HepG2 (cell line): ENCODE data around the gene DUT. TPM values are rescaled to one million over a fixed set of nuclear protein-coding genes. Genes with fewer than 3 reads are reported as not detected.

Experiments used
- ATAC-seq: fragments of 200-7000 bp; cut with Tn5 transposase; 3 replicates; pipeline ENCODE4 v1.9.1; 2020; ENCODE audit warnings: mild to moderate bottlenecking, moderate library complexity
- BruUV-seq: library from RNA; stranded (reverse); fragments of 400-500 nt; replicated peaks from 2 replicates; lab custom pipeline; 2021; lab: Mats Ljungman, UMichigan
- CTCF ChIA-PET: fragments of 300-600 bp; formaldehyde crosslinking; extraction: SDS; loops from one replicate; lab custom pipeline; 2021; ENCODE audit warnings: low total read pairs, inconsistent platforms, low intra/inter-chr PET ratio; lab: Yijun Ruan, JAX
- POLR2A ChIA-PET: fragments of 350-600 bp; sonication (Branson Sonifier 250); formaldehyde crosslinking; loops from one replicate; lab custom pipeline; 2020; ENCODE audit warnings: antibody characterized with exemption, inconsistent platforms; lab: Yijun Ruan, JAX
- DNase-seq: peaks from one replicate; pipeline ENCODE4 v3.0.0-alpha.2; 2015; ENCODE audit warnings: low spot score
- FAIRE-seq: peaks from 3 replicates; lab custom pipeline; 2011; peaks lifted over from hg19 to GRCh38; lab: Jason Lieb, UNC
- H2AFZ ChIP-seq: one replicate; pipeline ENCODE4 v1.6.1; 2011; ENCODE audit warnings: low read length, inconsistent platforms
- H3K27ac ChIP-seq: fragments of 300-600 bp; 3 replicates; pipeline ENCODE4 v1.8.0; 2011; ENCODE audit warnings: mixed run types, mild to moderate bottlenecking, mixed read lengths, low read length, inconsistent platforms; ENCODE audit not compliant: insufficient read depth; ENCODE audit errors: extremely low read length
- H3K27me3 ChIP-seq, 2 experiments: fragments of 200-600 bp in 1 of 2; 2 replicates in 1 of 2; 3 replicates in 1 of 2; pipeline versions ENCODE4 v1.6.0 to v1.8.0; 2011; ENCODE audit warnings: low read length in 2 of 2, mild to moderate bottlenecking in 2 of 2, moderate library complexity in 2 of 2, inconsistent platforms in 1 of 2; ENCODE audit not compliant: insufficient read depth in 2 of 2, control insufficient read depth in 1 of 2
- H3K36me3 ChIP-seq, 2 experiments: fragments of 200-600 bp in 1 of 2; replicated peaks in 1 of 2; 2 replicates in 1 of 2; 3 replicates in 1 of 2; pipeline versions ENCODE4 v1.5.1 to v1.8.0; 2011; ENCODE audit warnings: low read length in 2 of 2, inconsistent platforms in 1 of 2; ENCODE audit not compliant: insufficient read depth in 2 of 2, control insufficient read depth in 1 of 2
- H3K4me1 ChIP-seq: 2 replicates; pipeline ENCODE4 v1.5.1; 2012; ENCODE audit warnings: low read length, inconsistent platforms; ENCODE audit not compliant: insufficient read depth
- H3K4me2 ChIP-seq: 2 replicates; pipeline ENCODE4 v1.6.0; 2011; ENCODE audit warnings: low read depth, low read length, inconsistent platforms
- H3K4me3 ChIP-seq, 3 experiments: fragments of 200-600 bp in 1 of 3; sonication (generic), shearing (Covaris generic) in 1 of 3; replicated peaks in 1 of 3; 2 replicates each; pipeline ENCODE4 v1.5.1; 2011 to 2016; ENCODE audit warnings: low read length in 3 of 3, inconsistent platforms in 2 of 3, low read depth in 2 of 3, mild to moderate bottlenecking in 2 of 3, control low read depth in 1 of 3, mixed read lengths in 1 of 3; ENCODE audit not compliant: insufficient read depth in 1 of 3
- H3K79me2 ChIP-seq: one replicate; pipeline ENCODE4 v1.6.1; 2011; ENCODE audit warnings: low read length, inconsistent platforms; ENCODE audit not compliant: insufficient read depth
- H3K9ac ChIP-seq: 2 replicates; pipeline ENCODE4 v1.6.0; 2011; ENCODE audit warnings: mild to moderate bottlenecking, low read depth, low read length, inconsistent platforms; ENCODE audit not compliant: insufficient read depth
- H3K9me3 ChIP-seq: 2 replicates; pipeline ENCODE4 v1.5.1; 2012; ENCODE audit warnings: mild to moderate bottlenecking, low read length
- H4K20me1 ChIP-seq: 2 replicates; pipeline ENCODE4 v1.6.0; 2011; ENCODE audit warnings: inconsistent platforms, mild to moderate bottlenecking, low read length, moderate library complexity; ENCODE audit not compliant: insufficient read depth
- BRCA1 ChIP-seq: sonication (generic); formaldehyde crosslinking; IDR thresholded peaks from 2 replicates; pipeline ENCODE4 v1.4.0; 2020; ENCODE audit warnings: missing genetic modification reagents
- ETV6 ChIP-seq: sonication (generic); formaldehyde crosslinking; conservative IDR thresholded peaks from 2 replicates; pipeline ENCODE4 v1.4.0; 2020; ENCODE audit warnings: missing genetic modification reagents
- KLF11 ChIP-seq: IDR thresholded peaks from 2 replicates; pipeline ENCODE4 v1.6.1; 2016; ENCODE audit warnings: missing compliant biosample characterization
- MAFF ChIP-seq: IDR thresholded peaks from 2 replicates; pipeline ENCODE4 v1.6.1; 2011; ENCODE audit warnings: low read depth, low read length, improper control_type of control experiment
- MAFK ChIP-seq, 2 experiments: IDR thresholded peaks in 1 of 2; conservative IDR thresholded peaks in 1 of 2; 2 replicates each; pipeline ENCODE4 v1.6.1; 2011; ENCODE audit warnings: improper control_type of control experiment in 2 of 2, low read length in 2 of 2
- MEIS2 ChIP-seq: sonication (generic); formaldehyde crosslinking; IDR thresholded peaks from 2 replicates; pipeline ENCODE4 v1.9.0; 2021; ENCODE audit warnings: mild to moderate bottlenecking, missing genetic modification reagents
- NFE2L2 ChIP-seq: fragments of 150-350 bp; IDR thresholded peaks from 2 replicates; pipeline ENCODE4 v1.6.1; 2014; ENCODE audit warnings: low read length
- PHB2 ChIP-seq: fragments of 450-650 bp; IDR thresholded peaks from 2 replicates; pipeline ENCODE4 v1.6.1; 2018; ENCODE audit not compliant: partially characterized antibody
- RBM22 ChIP-seq: fragments of 200-400 bp; formaldehyde crosslinking; optimal IDR thresholded peaks from 2 replicates; pipeline ENCODE3; 2017; ENCODE audit warnings: mild to moderate bottlenecking, low read length, moderate library complexity
- ZNF510 ChIP-seq: sonication (generic); formaldehyde crosslinking; IDR thresholded peaks from 2 replicates; pipeline ENCODE4 v1.4.0; 2020; ENCODE audit warnings: low read depth, mild to moderate bottlenecking, missing genetic modification reagents
- ZNF616 ChIP-seq: sonication (generic); formaldehyde crosslinking; IDR thresholded peaks from 2 replicates; pipeline ENCODE4 v1.5.0; 2020; ENCODE audit warnings: low read depth, mild to moderate bottlenecking, missing genetic modification reagents
- ZNF883 ChIP-seq: sonication (generic); formaldehyde crosslinking; IDR thresholded peaks from 2 replicates; pipeline ENCODE4 v1.5.1; 2020; ENCODE audit warnings: mild to moderate bottlenecking, missing genetic modification reagents; ENCODE audit errors: not compliant biosample characterization
- WGBS: methylation state at CpG from one replicate; pipeline ENCODE4 v1.1.6; 2017; ENCODE audit warnings: low lambda C conversion rate; 5-methylcytosine and 5-hydroxymethylcytosine counted together
- in situ Hi-C: cut with HindIII; loops from 2 replicates; pipeline ENCODE4 v1.10.0; 2017; ENCODE audit warnings: low pct_unique_long_range_greater_than_20kb; ENCODE audit not compliant: extremely low pct_ligation_motif_present
- intact Hi-C: fragments of 100-400 bp; cut with micrococcal nuclease; formaldehyde crosslinking; loops from one replicate; pipeline ENCODE4 v1.10.0; 2022; ENCODE audit not compliant: unreplicated experiment
- polyA plus RNA-seq, 8 experiments: library from polyadenylated mRNA; depleted of rRNA in 3 of 8; stranded (reverse) in 7 of 8; unstranded in 1 of 8; fragments of >200 nt; fragmentation: Illumina TruSeq in 4 of 8; extraction: Trizol in 4 of 8; gene quantifications; 2 replicates each; pipeline versions ENCODE4 v1.2.1 to v1.2.3, GENCODE V29; 2011 to 2016; ENCODE audit warnings: low read depth in 4 of 8, missing spikeins in 1 of 8, mixed read lengths in 1 of 8; ENCODE audit not compliant: insufficient read depth in 1 of 8
- total RNA-seq, 5 experiments: library from RNA; depleted of rRNA; stranded (reverse); fragments of >200 nt; fragmentation: Illumina TruSeq; extraction: Trizol; gene quantifications; 2 replicates each; pipeline ENCODE4 v1.2.3, GENCODE V29; 2016; ENCODE audit warnings: low read depth in 1 of 5
- TF ChIP-seq, protein P1 (sequence below): sonication (generic); formaldehyde crosslinking; IDR thresholded peaks from 2 replicates; pipeline ENCODE4 v1.5.1; 2020; ENCODE audit warnings: missing genetic modification reagents, mild to moderate bottlenecking, borderline replicate concordance
- TF ChIP-seq, protein P2 (sequence below): sonication (generic); formaldehyde crosslinking; IDR thresholded peaks from 2 replicates; pipeline ENCODE4 v1.8.0; 2022; ENCODE audit warnings: mild to moderate bottlenecking, missing genetic modification reagents
- TF ChIP-seq, protein P3 (sequence below): sonication (generic); formaldehyde crosslinking; IDR thresholded peaks from 2 replicates; pipeline ENCODE4 v1.9.0; 2022; ENCODE audit warnings: low read depth, missing genetic modification reagents

DUT gene
- total and polyA plus RNA-seq, 2 of the 13 experiments (the other 11 are each of a cell fraction or from before 2014, with no cell fraction given), result 36.7 to 131 TPM

DNA sequence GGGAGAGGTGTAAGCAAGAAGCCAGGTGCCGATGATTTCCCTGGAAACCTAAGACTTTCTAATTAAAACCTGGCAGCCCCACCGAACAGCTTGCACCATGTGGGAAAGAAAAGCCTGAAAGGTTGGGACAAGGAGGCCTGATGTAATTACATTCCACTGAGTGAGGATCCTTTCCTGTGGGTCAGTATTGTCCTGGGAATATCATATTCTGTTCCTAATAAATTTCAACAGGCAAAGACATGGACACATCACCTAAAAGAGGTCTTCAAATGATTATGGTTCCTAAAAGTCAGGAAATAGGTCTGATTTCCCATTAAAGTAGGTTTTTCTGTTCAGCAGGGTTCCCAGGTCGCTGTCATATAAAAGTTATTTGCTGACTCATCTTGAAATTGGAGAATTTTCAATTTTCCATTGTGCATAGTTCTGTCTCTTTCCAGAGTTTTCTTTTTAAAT, 58.5 kb downstream of the DUT start:
- intact Hi-C loops (no loop called here), in situ Hi-C loops (no loop called here)
- H3K27me3 ChIP-seq, result peaks cover 0 to 3% of the 10 kb centered on the region in 2 experiments; a peak in 1 of 5 replicates
- ATAC-seq (no peak), FAIRE-seq (no peak), DNase-seq (no peak)
- no peak overlapping the region for H2AFZ ChIP-seq
- BruUV-seq, result no TSS peak
- 35% methylated on average over 3 of the region's 3 CpGs for WGBS
- no peaks in the 10 kb centered on the region for H4K20me1 ChIP-seq
- H3K79me2 ChIP-seq, result no peaks in the 10 kb centered on the region
- H3K36me3 ChIP-seq, result no peaks in the 10 kb centered on the region
- no peak overlapping the region for H3K4me3 ChIP-seq
- no peak overlapping the region for H3K9ac ChIP-seq
- no peak overlapping the region for H3K27ac ChIP-seq
- H3K4me1 ChIP-seq, result no peaks in the 10 kb centered on the region
- ChIA-PET POLR2A (no interaction called here), CTCF (no interaction called here)
- no peaks in the 10 kb centered on the region for H3K9me3 ChIP-seq
- peak; percentile 51; the same call in 1 of the 2 replicates for TF ChIP-seq NFE2L2
- TF ChIP-seq MAFF, result peak; percentile 91
- no peak for TF ChIP-seq PHB2
- peak; percentile 85 to 94 for TF ChIP-seq MAFK (conservative IDR thresholded peaks at IDR 0.05 in 1 of 2, IDR thresholded peaks at IDR 0.05 in 1 of 2; ENCODE audit: low read length in 2 of 2)
- TF ChIP-seq, protein P1, sequence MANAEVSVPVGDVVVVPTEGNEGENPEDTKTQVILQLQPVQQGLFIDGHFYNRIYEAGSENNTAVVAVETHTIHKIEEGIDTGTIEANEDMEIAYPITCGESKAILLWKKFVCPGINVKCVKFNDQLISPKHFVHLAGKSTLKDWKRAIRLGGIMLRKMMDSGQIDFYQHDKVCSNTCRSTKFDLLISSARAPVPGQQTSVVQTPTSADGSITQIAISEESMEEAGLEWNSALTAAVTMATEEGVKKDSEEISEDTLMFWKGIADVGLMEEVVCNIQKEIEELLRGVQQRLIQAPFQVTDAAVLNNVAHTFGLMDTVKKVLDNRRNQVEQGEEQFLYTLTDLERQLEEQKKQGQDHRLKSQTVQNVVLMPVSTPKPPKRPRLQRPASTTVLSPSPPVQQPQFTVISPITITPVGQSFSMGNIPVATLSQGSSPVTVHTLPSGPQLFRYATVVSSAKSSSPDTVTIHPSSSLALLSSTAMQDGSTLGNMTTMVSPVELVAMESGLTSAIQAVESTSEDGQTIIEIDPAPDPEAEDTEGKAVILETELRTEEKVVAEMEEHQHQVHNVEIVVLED, result no peak
- no peak overlapping the region for H3K4me2 ChIP-seq

DNA sequence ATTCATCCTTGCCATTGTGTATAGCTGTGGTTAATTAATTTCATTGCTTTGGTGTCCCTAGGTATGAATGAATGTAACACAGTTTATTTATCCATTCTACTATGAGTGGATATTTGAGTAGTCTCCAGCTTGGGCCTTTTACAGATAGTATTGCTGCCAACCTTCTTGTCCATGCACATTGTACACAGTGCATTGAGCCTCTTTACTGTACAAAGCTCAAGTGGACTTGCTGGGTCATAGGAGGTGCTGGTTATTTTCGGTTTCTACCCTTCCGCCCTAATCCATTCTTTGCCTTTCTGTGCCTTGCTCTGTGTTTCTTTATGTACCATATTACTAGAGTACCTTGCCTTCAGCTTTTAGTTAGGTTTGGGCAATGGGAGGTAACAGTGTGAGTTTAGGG, 60.7 kb downstream of the DUT start:
- no TSS peak for BruUV-seq
- Histone ChIP-seq H3K27me3 (0 out of 5 replicates have a peak, but pooled peaks cover 2 to 3% of the 10 kb centered on the region in 2 experiments), H3K9me3 (no peaks in the 10 kb centered on the region), H3K79me2 (no peaks in the 10 kb centered on the region), H3K4me1 (no peaks in the 10 kb centered on the region), H3K4me3 (no peak overlapping the region), H3K27ac (no peak overlapping the region), H2AFZ (no peak overlapping the region), H4K20me1 (no peaks in the 10 kb centered on the region), H3K4me2 (no peak overlapping the region), H3K9ac (no peak overlapping the region), H3K36me3 (no peaks in the 10 kb centered on the region)
- in situ Hi-C loops (no loop called here), intact Hi-C loops (no loop called here)
- DNase-seq (no peak), FAIRE-seq (no peak), ATAC-seq (no peak)
- ChIA-PET CTCF (no interaction called here), POLR2A (no interaction called here)
- 64% methylated on average over 2 of the region's 2 CpGs for WGBS
- TF ChIP-seq, protein P2, sequence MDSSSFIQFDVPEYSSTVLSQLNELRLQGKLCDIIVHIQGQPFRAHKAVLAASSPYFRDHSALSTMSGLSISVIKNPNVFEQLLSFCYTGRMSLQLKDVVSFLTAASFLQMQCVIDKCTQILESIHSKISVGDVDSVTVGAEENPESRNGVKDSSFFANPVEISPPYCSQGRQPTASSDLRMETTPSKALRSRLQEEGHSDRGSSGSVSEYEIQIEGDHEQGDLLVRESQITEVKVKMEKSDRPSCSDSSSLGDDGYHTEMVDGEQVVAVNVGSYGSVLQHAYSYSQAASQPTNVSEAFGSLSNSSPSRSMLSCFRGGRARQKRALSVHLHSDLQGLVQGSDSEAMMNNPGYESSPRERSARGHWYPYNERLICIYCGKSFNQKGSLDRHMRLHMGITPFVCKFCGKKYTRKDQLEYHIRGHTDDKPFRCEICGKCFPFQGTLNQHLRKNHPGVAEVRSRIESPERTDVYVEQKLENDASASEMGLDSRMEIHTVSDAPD, result no peak
- TF ChIP-seq ETV6 (CRISPR knock-in tag) (no peak), MEIS2 (CRISPR knock-in tag) (no peak), BRCA1 (CRISPR knock-in tag) (no peak), ZNF510 (CRISPR knock-in tag) (no peak), ZNF616 (CRISPR knock-in tag) (no peak), KLF11 (no peak), ZNF883 (CRISPR knock-in tag) (no peak), RBM22 (no peak)
- TF ChIP-seq, protein P3, sequence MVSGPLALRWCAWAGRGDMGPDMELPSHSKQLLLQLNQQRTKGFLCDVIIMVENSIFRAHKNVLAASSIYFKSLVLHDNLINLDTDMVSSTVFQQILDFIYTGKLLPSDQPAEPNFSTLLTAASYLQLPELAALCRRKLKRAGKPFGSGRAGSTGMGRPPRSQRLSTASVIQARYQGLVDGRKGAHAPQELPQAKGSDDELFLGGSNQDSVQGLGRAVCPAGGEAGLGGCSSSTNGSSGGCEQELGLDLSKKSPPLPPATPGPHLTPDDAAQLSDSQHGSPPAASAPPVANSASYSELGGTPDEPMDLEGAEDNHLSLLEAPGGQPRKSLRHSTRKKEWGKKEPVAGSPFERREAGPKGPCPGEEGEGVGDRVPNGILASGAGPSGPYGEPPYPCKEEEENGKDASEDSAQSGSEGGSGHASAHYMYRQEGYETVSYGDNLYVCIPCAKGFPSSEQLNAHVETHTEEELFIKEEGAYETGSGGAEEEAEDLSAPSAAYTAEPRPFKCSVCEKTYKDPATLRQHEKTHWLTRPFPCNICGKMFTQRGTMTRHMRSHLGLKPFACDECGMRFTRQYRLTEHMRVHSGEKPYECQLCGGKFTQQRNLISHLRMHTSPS (CRISPR knock-in tag), result no peak
